GM12872 (cell line): Measurements from ENCODE around the gene DAZAP2.

Source experiments
- TF ChIP-seq, protein P1 (sequence below): IDR thresholded peaks from 3 replicates; pipeline ENCODE4 v1.5.1; 2011; ENCODE audit warnings: low read depth, mild to moderate bottlenecking, low read length, moderate library complexity; ENCODE audit not compliant: insufficient read depth

The DAZAP2 gene

GRCh38 chr12:51197736-51198567 is 40.7 kb upstream of the DAZAP2 start:
- TF ChIP-seq, protein P1, sequence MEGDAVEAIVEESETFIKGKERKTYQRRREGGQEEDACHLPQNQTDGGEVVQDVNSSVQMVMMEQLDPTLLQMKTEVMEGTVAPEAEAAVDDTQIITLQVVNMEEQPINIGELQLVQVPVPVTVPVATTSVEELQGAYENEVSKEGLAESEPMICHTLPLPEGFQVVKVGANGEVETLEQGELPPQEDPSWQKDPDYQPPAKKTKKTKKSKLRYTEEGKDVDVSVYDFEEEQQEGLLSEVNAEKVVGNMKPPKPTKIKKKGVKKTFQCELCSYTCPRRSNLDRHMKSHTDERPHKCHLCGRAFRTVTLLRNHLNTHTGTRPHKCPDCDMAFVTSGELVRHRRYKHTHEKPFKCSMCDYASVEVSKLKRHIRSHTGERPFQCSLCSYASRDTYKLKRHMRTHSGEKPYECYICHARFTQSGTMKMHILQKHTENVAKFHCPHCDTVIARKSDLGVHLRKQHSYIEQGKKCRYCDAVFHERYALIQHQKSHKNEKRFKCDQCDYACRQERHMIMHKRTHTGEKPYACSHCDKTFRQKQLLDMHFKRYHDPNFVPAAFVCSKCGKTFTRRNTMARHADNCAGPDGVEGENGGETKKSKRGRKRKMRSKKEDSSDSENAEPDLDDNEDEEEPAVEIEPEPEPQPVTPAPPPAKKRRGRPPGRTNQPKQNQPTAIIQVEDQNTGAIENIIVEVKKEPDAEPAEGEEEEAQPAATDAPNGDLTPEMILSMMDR, result no peak

DNA sequence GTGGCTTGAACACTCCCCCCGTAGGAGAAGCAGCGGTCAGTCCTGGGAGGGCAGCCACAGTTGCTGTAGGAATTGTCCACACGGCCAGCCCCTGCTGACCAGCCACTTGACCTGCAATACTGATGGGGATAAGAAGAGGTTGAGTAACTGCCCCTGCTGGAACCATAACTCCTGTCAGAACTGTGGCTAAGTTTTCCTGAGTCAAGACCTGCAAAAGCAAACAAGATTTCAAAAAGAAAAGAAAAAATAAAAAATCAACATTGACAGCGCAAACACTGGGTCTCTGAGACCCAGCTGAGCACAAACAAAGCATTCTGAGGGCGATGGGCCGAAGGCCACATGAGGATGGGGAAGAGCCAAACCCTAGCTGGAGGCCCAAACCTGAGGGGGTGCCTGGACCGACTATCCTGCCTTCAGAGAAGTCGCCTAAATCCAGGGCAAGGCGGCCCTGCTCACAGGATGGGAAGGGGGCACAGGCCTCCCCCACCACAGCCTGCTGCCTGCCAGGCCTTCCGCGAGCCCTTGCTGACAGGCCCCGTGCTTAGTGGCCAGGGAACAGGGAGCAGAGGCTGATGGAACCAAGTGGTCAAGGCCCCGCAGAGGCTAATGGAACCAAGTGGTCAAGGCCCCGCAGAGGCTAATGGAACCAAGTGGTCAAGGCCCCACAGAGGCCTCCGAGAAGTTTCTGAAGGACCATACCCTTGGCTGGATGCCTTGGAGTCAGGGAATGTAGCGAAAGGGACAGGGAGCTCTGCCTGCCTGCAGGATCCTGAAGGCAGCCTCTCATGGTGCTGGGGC is 39.9 kb upstream of the DAZAP2 start:
- TF ChIP-seq, protein P1, result no peak

GRCh38 chr12:51199366-51199945 is 39.2 kb upstream of the DAZAP2 start:
- TF ChIP-seq, protein P1, result no peak

- TF ChIP-seq, protein P1, result no peak
Measured at GRCh38 chr12:51200156-51200555, 38.5 kb upstream of the DAZAP2 start.

DNA sequence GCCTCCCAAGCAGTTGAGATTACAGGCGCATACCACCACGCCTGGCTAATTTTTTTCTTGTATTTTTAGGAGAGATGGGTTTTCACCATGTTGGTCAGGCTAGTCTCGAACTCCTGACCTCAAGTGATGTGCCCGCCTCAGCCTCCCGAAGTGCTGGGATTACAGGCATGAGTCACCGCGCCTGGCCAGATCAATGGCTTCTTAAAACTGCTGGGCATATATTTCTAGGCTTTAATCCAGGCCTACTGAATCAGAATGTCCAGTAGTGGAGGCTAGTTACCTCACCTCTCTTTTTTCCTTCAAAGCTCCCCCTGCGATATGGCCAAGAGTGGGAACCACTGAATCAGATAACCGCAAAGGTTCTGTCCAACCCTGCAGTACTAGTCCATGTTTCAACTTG is 37.8 kb upstream of the DAZAP2 start:
- TF ChIP-seq, protein P1, result no peak

GRCh38 chr12:51202718-51203117 is 35.9 kb upstream of the DAZAP2 start:
- TF ChIP-seq, protein P1, result no peak

GRCh38 chr12:51205350-51205749 is 33.3 kb upstream of the DAZAP2 start:
- TF ChIP-seq, protein P1, result no peak
